Erythroblast (primary cell): ENCODE data around the gene NFIB.

Source experiments
- DNase-seq, 2 experiments: peaks; one replicate each; lab custom pipeline; 2025; lab: John Stamatoyannopoulos, UW
- GATA1 ChIP-seq: IDR thresholded peaks from 2 replicates; pipeline ENCODE4 v1.6.1; 2011; ENCODE audit warnings: low read depth, mild to moderate bottlenecking, control low read depth, low read length, moderate library complexity
- POLR2A ChIP-seq: IDR thresholded peaks from 2 replicates; pipeline ENCODE4 v1.6.1; 2011; ENCODE audit warnings: mild to moderate bottlenecking, low read length

NFIB gene

DNA sequence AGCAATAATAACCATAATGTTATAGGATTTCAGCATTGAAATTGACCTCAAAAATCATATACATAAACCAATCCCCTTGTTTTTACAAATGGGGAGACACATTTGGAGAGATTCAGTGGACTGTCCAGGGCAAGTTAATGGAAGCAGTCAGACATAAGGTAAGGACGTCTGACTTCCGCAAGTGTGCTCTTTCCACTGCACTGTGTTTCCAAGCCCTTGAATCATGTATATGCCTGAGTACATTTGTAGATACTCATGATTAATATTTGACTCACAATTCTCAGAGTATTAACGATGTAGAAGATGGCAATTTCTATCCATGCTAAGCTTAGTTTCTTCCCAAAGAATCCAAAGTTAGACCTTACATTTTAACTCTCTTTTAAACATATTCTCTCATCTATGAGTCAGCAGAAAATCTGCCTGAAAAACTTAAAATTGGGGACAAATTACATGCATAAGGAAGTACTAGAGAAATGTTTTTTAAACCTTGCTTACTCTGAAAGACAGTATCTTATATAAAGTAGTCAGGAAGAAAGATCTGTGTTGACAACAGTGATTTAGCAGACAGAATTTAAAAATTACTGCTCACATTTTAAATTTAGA lies 165.3 kb downstream of the NFIB start:
- TF ChIP-seq GATA1 (no peak), POLR2A (no peak)

DNA sequence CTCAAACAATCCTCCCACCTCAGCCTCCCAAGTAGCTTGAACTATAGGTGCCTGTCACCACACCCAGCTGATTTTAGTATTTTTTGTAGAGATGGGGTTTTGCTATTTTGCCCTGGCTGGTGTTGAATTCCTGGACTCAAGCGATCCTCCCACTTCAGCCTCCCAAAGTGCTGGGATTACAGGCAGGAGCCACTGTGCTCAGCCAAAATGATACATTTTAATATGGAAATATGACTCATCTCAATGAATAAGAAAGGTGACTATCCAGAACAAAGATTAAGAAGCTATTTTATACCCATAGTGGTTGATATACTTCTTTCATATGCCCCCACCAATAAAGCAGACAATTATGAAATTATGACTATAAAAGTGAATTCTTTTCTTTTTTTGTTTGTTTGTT lies 166.2 kb downstream of the NFIB start:
- TF ChIP-seq POLR2A (no peak), GATA1 (no peak)

More for the DNA sequence above, 165.3 kb downstream of the NFIB start:
- no peak for DNase-seq

DNA sequence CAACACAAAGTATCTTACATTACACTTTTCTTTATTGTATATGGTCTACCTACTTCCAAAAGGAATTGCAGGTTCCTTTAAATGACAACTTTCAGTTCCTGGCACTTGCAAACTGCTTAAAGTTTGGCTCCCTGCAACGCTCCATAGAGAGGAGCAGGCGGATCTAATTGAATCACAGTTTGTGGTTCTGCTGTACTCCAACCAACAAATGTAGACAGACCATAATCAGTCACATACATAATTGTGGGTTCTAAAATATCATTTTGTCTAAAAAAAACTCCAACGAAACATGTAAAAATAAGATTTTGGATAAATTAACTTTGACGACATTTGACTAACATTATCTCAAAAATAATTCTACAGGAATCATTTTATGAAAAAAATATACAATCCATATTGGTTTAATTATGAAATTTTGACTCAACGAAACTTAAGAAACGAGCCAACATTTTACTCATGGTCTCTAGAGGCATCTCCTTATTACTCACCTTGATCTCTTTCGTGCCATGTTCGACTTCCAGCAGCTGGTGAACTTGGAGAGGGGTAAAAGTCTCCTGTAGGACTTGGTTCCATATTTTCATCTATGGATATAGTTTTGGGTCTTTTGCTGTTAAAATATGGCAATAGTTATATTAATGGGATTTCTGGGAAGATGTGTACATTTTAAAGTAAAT lies 167.6 kb downstream of the NFIB start:
- TF ChIP-seq GATA1 (no peak), POLR2A (no peak)
- DNase-seq = no peak

More for the DNA sequence above, 166.2 kb downstream of the NFIB start:
- no peak for DNase-seq

DNA sequence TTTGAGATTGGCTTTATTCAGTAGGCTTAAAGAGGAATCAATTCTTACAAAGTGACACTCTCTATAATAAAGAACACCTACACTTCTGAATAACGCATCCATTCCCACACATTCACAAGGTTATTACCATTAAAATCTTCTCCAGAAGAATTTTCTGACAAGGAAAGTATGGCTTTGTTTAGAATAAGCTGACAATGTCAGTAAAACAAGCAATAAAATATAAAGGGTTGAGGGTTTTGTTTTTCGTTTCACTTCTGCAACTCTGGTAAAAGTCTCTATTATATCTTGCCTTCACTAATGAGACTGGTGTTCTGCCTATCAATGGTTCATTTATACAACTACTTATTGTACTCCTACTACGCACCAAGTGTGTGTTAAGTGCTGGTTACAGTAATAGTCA lies 169.7 kb downstream of the NFIB start:
- no peak for TF ChIP-seq POLR2A
- TF ChIP-seq GATA1 = no peak
- DNase-seq = no peak

DNA sequence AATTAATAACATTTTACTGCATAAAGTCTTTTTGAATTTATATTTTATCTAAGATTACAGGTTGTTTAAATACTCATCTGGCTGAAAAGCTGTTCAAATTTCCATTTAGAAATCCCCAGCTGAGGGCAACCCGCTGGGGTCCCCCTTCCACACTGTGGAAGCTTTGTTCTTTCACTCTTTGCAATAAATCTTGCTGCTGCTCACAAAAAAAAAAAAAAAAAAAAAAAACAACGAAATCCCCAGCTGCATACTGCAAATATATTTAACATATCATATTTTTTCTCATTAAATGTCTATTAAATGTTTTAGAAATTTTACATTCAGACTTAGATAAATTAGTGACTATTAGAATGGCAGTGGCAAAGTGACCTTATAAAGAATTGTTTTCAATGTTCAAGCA lies 172.2 kb downstream of the NFIB start:
- TF ChIP-seq POLR2A = no peak
- no peak for DNase-seq

DNA sequence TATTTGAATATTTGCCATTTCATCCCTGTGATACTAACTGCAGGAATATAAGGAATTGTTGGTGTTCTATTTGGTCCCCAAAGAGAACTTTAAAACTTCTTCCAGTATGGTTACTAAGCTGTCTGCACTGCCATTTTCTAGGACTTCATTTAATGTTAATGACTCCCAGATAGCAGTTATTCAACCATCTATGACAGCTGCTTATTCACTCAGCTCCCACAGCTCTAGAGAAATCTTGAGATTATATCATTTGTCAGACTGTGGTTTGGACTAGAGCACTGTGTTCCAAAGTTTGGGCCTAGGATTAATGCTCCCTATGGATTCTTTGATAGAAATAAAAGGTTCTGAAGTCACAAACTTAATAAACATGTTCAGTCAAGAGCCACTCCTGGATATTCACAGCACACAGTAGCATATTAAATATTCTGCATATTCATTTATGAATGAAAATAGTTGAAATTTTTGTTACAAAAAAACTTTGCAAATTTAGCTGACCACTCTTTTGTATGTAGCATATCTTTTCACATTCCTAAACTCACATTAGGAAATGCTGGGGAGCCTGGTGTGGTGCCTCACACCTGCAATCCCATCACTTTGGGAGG lies 173.7 kb downstream of the NFIB start:
- TF ChIP-seq GATA1 = no peak
- TF ChIP-seq POLR2A = no peak
- no peak for DNase-seq

DNA sequence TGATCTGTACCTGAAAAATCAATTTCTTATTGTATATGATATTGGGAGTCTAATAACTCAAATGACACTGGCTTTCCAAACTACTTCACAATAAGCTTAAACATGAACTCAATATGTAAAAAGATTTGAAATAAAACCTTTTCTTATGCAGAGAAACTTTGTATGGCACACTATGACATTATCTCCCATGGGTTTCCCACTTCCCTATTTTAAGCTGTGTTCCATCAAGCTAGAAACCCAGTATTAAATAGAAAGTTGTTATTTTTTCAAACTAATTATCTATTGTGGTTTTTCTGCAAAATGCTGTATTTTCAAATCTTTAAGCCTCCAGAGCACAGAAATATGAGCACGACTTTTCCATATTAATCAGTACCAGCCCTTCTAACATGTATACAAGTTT lies 174.7 kb downstream of the NFIB start:
- no peak for TF ChIP-seq POLR2A
- TF ChIP-seq GATA1 = no peak
- DNase-seq = no peak

DNA sequence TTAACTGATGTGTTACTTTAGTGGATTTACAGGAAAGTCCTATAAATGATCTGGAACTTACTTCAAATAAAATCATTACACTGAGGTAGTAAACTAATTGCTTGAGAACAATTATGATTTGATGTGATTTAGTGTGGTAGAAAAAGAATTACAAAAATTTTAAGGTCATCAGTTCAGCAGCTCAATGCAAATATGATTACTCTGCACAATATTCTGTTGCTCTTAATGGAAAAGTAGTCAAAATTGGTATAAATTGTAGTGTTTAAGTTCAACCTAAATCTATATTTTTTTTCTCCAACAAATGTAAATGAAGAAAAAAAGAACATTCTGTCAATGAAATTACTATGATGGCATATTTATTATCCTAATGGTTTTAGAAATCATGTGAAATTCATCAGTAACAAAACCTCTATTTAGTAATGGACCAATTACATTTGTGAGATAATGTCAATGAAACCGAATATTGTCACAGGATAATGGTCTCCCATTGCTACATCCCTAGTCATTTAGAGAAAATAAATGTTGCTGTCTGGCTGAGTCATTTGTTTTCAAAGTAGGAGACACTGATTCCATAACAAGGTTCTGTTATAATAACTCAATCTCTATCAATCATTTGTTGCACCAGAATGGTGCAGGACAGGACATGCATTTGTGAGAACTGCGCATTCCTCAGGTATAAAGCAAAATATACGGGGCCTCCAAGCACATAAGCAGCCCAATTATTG lies 177.1 kb downstream of the NFIB start:
- TF ChIP-seq POLR2A (no peak), GATA1 (no peak)
- no peak for DNase-seq

DNA sequence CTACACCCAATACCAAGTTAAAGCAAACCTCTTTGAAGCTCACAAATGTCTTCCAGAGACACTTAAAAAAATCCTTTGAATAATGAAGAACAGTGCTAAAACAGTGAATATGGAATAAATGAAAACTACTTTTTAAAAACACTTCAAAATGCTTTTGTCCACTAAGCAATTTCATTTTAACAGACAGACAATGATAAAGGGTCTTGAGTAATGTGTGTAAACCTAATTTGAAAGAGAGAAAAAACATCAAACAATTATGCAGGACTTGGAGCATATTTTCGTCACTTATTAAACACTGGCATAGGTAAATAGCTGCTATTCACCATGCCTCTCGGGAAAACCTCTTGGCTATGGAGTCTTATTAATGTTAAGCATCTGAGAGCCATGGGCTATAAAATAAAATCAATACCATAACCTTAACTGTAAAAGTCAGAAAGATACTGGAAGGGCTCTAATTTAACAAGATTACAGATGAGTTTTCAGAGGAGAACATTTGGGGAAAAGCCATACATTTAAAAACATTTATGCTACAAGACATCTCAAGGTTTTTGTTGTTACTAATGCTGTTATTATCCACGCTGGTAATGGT lies 177.8 kb downstream of the NFIB start:
- TF ChIP-seq GATA1 = no peak
- TF ChIP-seq POLR2A = no peak
- DNase-seq = no peak

DNA sequence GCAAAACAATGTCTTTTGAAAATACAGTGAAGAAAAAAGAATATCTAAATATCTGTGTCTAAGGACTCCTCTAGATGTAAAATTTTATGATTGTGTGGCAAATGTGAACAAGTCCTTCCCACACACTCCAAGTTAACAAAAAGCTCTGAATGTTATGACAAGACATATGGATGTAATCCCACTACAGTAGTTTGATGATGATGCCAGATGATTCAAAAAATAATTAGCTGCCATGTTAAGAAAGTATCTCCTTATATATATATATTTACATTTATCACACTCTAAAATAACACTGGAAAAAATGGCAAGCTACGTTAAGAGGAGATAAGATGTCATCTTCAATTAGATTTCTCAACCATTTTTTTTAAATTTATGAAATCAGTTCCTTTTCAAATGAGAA lies 178.5 kb downstream of the NFIB start:
- no peak for DNase-seq
- TF ChIP-seq POLR2A (no peak), GATA1 (no peak)

DNA sequence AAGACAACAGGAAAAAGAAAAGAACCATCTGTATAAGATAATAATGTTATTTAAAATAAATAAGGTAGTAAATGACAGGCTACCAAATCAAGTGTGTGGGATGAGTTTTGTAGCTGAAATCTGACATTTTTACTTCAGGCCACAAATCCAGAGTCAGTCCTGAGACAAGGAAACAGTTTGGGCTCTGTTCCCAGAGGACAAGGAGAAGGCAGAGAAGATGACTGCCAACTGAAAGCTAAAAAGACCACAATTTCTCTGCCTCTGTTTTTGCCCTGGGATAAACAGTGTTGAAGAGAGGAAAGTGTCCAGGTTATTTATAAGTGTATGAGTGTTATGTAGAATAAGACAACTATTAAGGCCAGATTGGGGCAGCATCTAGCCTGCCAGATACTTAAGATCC lies 180.5 kb downstream of the NFIB start:
- no peak for DNase-seq
- TF ChIP-seq GATA1 (no peak), POLR2A (no peak)

DNA sequence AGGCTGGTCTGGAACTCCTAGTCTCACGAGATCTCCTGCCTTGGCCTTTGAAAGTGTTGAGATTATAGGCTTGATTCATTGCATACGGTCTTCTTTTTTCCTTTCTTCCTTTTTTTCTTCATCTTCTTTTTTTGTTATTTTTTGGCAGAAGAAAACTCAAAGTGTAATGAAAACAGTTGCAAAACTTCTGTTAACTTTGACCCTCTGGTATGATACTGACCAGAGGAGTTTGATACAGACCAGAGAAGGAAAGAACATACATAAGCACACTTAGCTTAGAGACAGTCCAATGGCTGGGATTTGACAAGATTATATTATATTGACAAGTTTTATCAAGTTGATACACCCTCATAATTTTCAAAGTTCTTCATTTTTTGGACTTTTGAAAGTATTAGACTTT lies 181.2 kb downstream of the NFIB start:
- no peak for DNase-seq

DNA sequence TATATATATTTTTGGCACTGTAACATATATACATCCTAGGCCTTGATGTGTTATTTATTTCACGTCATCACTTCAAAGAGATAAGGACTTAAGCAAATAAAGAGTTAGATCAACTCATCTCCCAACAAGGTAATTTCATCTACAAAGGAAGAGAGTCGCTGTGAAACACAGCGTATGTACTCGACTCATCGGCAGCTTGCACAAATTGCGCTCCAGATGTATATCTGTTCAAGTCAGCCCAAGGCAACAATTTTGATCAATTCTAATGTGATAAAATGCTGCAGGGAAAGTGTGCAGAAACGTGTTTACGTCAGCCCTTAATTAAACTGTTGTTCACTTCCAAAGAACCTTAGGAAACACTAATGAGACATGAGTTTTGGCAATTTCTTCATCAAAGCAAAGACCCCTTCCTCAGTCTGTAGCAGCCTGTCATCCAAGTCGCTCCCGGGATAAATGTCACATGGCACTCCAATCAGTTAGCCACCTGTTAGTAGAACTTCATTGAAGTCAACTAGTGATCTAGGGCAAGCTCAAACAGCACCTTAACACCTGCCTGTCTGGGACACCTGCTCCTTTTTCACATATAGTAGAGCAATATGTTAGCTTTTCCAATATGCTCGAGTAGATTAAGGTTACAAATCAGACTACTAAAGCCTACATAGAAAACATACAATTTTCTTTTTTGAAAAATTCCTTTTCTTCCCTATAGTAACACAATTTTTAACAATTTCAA lies 182.4 kb downstream of the NFIB start:
- DNase-seq = no peak

More for the DNA sequence above, 181.2 kb downstream of the NFIB start:
- no peak for TF ChIP-seq POLR2A
- no peak for TF ChIP-seq GATA1

More for the DNA sequence above, 182.4 kb downstream of the NFIB start:
- TF ChIP-seq POLR2A = no peak
- TF ChIP-seq GATA1 = no peak
